ENCODE data around the gene TRIM14.

Gene TRIM14

DNA sequence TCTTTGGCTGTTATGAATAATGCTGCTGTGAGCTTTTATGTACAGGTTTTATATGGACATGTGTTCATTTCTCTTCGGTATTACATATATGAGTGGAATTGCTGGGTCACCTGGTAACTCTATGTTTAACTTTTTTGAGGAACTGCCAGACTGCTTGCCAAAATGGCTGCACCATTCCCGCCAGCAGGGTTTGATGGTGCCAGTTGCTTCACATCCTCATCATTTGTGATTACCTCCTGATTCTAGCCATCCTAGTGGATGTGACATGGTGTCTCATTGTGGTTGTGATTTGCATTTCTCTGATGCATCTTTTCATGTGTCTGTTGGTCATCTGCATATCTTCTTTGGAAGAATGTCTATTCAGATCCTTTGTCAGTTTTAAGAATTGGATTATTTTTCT is 51.8 kb downstream of the TRIM14 start:
- H3K27ac ChIP-seq = 0 out of 2 replicates have a peak overlapping the region, but pooled peaks have one; percentile 13
- no peak for TF ChIP-seq ZFX (IDR thresholded peaks at IDR 0.05; ENCODE audit: borderline replicate concordance)
- TF ChIP-seq, protein P1, sequence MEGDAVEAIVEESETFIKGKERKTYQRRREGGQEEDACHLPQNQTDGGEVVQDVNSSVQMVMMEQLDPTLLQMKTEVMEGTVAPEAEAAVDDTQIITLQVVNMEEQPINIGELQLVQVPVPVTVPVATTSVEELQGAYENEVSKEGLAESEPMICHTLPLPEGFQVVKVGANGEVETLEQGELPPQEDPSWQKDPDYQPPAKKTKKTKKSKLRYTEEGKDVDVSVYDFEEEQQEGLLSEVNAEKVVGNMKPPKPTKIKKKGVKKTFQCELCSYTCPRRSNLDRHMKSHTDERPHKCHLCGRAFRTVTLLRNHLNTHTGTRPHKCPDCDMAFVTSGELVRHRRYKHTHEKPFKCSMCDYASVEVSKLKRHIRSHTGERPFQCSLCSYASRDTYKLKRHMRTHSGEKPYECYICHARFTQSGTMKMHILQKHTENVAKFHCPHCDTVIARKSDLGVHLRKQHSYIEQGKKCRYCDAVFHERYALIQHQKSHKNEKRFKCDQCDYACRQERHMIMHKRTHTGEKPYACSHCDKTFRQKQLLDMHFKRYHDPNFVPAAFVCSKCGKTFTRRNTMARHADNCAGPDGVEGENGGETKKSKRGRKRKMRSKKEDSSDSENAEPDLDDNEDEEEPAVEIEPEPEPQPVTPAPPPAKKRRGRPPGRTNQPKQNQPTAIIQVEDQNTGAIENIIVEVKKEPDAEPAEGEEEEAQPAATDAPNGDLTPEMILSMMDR (IDR thresholded peaks at IDR 0.05) = no peak

DNA sequence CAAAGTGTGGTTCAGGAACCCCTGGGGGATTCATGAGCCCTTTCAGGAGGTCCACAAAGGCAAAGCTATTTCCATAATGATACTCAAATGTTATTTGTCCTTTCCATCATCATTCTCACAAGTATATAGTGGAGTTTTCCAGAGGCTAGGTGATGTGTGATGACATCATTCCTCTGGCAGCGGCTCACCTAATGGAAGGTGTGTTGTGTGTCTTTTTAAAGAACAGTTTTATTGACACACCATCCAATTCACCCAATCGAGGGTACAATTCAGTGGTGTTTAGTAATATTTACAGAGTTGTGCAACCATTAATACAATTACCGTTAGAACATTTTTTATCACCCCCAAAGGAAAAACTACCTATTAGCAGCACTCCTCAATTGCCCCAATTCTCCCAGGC is 52.8 kb downstream of the TRIM14 start:
- TF ChIP-seq ZFX (IDR thresholded peaks at IDR 0.05; ENCODE audit: borderline replicate concordance) = no peak
- TF ChIP-seq, protein P1 (IDR thresholded peaks at IDR 0.05) = no peak
- no peak overlapping the region for H3K27ac ChIP-seq

DNA sequence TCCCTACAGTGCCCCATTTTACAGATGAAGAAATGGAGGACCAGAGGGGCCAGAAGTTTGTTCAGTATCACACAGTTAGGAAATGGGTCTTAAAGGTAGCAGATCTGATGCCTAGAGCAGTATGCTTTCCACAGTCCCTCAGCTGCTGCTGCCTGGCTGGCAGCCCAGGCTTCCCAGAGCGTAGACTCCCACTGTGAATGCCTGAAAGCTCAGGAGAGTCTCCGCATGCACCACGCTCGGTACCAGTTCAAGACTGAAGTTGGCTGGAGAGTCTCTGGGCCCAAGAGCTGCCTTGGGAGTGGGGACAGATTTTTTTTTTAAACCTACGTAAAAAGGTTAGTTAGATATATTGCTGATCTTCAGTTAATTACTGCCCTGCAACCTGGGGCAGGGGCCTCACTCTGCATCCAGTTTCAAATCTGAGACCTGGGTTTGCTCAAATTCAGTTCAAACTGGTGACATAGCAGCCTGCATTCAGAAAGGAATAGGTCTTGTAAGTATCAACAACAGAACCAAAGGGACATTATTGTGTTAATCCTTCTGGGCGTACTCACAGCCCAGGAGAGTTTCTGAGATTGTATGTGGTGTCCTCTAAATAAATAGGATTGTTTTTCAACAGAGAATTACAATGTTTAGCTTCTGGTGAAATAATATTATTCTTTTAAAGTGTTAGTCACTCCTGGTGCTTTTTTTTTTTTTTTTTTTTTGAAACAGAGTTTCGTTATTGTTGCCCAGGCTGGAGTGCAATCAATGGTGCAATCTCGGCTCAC is 54.2 kb downstream of the TRIM14 start:
- H3K27ac ChIP-seq = no peak overlapping the region
- TF ChIP-seq ZFX (IDR thresholded peaks at IDR 0.05; ENCODE audit: borderline replicate concordance) = no peak
- TF ChIP-seq, protein P1 (IDR thresholded peaks at IDR 0.05) = no peak

DNA sequence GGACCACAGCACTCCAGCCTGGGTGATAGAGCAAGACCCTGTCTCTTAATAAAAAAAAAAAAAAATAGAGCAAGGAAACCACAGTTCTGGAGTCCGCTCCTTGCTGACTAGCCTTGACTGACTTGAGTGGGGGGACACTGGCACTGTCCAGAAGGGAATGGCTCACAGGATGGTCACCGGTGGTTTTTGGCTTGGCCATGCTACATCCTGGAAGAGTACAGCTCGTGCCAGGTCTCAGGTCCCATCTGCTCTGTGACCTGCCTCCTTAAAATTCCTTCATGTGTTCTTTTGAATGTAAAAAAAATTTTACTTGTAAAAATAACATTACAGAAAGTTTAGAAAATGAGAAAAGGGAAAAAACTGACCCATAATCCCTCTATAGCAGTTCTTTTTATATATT is 56.9 kb downstream of the TRIM14 start:
- 0 out of 2 replicates have a peak overlapping the region, but pooled peaks have one; percentile 3 for H3K27ac ChIP-seq
- TF ChIP-seq, protein P1 (IDR thresholded peaks at IDR 0.05) = no peak
- no peak for TF ChIP-seq ZFX (IDR thresholded peaks at IDR 0.05; ENCODE audit: borderline replicate concordance)

DNA sequence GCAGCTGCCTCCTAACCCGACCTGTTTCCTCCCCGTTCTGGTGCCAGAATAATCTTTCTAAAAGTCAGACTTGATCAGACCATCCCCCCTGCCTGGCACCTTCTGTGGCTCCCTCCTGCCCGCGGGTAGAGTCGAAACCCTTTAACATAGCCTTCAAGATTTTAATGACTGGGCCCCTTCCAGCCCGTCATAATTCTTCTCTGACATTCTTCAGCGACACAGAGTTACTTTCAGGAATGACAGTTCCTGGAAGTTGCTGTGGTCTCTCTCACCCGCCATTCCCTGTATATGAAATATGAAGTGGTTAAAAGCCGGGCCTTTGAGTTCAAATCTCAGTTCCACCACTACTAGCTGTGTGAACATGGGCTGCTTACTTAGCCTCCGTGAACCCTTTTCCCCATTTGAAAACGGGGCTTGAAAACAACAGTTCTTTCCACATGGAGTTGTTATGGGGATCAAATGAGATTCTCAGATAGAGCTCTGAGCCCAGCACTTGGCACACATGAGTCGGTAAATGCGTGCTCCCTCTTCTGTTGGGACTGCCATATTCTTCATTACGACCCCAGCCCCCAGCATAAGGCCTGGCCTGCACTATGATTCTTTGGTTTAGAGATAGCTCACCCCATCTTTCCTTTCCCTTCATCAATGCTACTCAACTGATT is 61.8 kb downstream of the TRIM14 start:
- H3K27ac ChIP-seq = peak overlapping the region; percentile 87

DNA sequence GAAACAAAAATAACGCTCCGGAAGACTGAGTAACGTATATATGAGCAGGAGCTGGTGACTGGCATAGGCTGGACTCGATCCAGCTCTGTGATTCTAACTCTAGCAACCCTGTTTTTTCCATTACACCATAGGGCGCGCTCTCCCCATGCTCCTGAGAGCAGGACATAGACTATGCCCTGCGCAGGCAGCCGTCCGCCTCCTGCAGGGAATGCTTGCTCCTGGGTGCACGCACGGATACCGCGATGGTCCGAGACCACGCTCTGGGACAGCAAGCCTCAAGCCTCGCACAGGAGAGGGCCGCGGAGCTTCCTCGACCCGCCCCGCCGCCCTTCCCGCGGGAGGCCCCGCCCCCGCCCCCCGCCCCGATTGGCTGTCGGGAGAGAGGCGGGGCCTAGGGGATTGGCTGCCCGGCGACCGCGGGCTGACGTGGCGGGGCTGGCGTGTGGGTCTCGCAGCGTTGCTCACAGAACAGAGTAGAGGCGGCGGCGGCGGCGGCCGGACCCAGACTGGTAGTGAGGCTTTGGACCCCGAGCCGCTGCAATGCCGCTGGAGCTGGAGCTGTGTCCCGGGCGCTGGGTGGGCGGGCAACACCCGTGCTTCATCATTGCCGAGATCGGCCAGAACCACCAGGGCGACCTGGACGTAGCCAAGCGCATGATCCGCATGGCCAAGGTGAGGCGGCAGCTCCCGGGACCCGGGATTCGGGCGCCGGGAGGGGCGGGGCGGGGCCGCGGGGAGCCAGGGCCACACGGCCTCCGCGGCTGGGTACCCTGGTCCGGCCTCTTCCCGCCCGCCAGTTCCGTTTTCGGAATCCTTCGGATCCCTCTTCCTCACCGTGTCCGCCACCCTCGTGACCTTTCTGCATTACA is 62.5 kb downstream of the TRIM14 start, which contains the start of gene NANS:
TSS of gene NANS (plus strand) at position 464 of the 869 bp plus-strand sequence. CDS start at position 541, 77 bp downstream.
- peak within 1 kb of the TSS; percentile 87 for H3K27ac ChIP-seq
- no peak for TF ChIP-seq ZFX (IDR thresholded peaks at IDR 0.05; ENCODE audit: borderline replicate concordance)
- TF ChIP-seq, protein P1 (IDR thresholded peaks at IDR 0.05) = peak; percentile 34; the same call in 1 of the 2 replicates

More for the DNA sequence above, 61.8 kb downstream of the TRIM14 start:
- TF ChIP-seq ZFX (IDR thresholded peaks at IDR 0.05; ENCODE audit: borderline replicate concordance) = no peak
- TF ChIP-seq, protein P1 (IDR thresholded peaks at IDR 0.05) = no peak

All from 22Rv1 (cell line).